Epithelial cell of alveolus of lung (primary cell): Measurements from ENCODE around the gene BGN. TPM values are rescaled to one million over a fixed set of nuclear protein-coding genes. Genes with fewer than 3 reads are reported as not detected.

Source experiments
- total RNA-seq: library from RNA; depleted of rRNA; stranded (reverse); fragments of >200 nt; gene quantifications from 2 replicates; pipeline ENCODE4 v1.2.1, GENCODE V29; 2015

The BGN gene
- total RNA-seq = 37.9 and 67.1 TPM in 2 replicates

DNA sequence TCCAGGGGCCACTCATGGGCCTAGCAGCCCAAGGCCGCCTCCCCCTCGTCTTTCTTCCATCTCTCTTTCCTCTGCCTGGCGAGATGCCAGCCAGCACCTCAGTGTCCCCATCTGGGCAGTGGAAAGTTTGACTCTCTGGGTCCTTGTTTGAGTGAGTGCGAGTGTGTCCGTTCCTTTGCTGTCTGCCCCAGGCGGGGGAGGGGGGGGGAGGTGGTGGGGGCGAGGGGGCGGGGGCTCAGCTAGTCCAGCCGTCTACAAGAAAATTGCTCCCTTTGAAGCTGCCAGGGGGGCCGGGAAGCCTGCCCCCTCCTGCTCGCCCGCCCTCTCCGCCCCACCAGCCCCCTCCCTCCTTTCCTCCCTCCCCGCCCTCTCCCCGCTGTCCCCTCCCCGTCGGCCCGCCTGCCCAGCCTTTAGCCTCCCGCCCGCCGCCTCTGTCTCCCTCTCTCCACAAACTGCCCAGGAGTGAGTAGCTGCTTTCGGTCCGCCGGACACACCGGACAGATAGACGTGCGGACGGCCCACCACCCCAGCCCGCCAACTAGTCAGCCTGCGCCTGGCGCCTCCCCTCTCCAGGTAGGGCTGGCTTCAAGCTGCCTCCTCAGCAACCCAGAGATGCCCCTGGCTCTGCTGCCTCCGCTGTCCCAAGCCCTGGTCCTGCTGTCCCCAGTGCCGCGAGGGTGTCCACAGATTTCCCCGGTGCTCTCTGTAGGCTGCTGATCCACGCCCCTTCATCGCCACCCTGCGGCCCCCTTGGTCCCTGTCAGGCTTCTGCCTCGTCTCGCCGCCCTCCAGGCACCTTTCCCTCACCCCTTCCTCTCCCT, at the start of gene BGN:
TSS of gene BGN (plus strand) at position 440 of the 821 bp plus-strand sequence. CDS start 9,652 bp downstream, outside the sequence.

DNA sequence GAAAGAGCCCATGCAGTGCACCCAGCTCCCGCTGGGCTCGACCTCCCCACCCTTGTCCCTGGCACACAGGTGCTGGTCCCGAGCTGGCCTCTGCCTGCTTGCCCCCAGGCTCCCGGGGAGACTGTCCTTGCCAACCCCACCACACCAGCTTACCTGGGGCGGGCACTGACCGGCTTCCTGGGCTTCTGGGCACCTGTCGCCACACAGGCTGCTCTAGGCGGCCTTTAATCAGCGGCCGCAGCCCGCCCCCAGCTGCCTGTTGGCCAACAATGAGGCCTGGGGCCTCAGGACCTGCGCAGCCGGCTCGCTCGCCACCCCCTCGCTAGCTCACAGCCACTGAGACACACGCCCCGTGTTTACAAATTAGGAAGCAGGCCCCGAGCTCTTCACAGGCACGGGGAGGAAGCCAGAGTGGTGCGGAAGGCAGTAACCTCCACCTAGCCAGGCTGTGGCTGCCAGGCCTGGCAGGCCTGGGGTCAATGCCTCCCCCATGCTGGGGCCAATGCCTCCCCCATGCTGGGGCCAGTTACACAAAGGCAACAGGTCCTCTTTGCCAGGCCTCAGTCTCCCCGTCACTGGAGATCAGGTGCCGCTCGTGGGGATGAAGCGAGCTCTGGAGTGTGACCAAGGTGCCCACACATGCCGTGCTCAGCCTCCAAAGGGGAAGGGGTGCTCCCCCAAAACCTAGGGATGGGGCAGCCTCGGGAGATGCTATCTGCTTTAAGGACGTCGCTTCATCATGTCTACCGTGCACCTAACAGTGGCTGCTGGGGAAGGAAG, 48.7 kb upstream of the BGN start, which contains the start of gene TREX2:
TSS of gene TREX2 (minus strand) at position 201 of the 780 bp plus-strand sequence. CDS start 626 bp downstream, outside the sequence.

GRCh38 chrX:153470411-153471363, 24.1 kb upstream of the BGN start, which contains the start of gene HAUS7:
TSS of gene HAUS7 (minus strand) at chrX:153470576. CDS start at chrX:153470557, 19 bp downstream.

DNA sequence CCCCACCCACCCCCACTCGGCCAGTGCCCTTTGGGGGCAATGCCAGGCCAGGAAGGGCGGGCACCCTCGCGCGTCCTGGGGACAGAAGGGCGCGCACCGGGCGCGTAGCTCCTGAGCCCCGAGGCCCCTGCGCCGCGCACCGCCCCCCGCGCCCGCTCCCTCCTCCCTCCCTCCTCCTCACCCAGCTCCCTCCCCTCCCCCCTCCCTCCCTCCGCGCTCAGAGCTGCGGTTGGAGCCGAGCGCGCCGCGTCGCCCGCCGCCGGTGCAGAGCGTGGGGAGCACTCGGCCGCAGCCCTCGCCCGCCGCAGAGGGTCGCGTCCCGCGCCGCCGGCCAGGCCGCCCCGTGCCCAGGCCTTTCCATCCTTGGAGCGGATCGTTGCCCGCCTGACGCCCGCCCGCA, 22.6 kb downstream of the BGN start, which contains the start of gene ATP2B3:
TSS of gene ATP2B3 (plus strand) at position 220 of the 400 bp plus-strand sequence. CDS start 18,606 bp downstream, outside the sequence.

Other genes starting within 250 kb of the BGN start
- gene PNMA6F, start 173.2 kb upstream of the BGN start, total RNA-seq = not detected in 2 replicates
- gene ZNF275, start 160.8 kb upstream of the BGN start, total RNA-seq = 8.1 and 14.2 TPM in 2 replicates
- gene PNMA6E, start 93.6 kb upstream of the BGN start, total RNA-seq = not detected in 2 replicates
- 0.32 and 0.39 TPM in 2 replicates for gene ZFP92, start 83.5 kb upstream of the BGN start, total RNA-seq
- gene TREX2, start 48.9 kb upstream of the BGN start, total RNA-seq = 0.13 TPM in 1 of 2 replicates, not detected in the other
- 11.8 and 27.9 TPM in 2 replicates for gene HAUS7, start 24.4 kb upstream of the BGN start, total RNA-seq
- not detected in 2 replicates for gene ATP2B3, start 22.7 kb downstream of the BGN start, total RNA-seq
- gene CCNQ, start 104.2 kb downstream of the BGN start, total RNA-seq = 20.4 and 40.1 TPM in 2 replicates
- 0.32 and 0.39 TPM in 2 replicates for gene DUSP9, start 152.2 kb downstream of the BGN start, total RNA-seq
- 2.0 TPM in 1 of 2 replicates, not detected in the other for gene PNCK, start 178.8 kb downstream of the BGN start, total RNA-seq
- 9.1 and 29.3 TPM in 2 replicates for gene SLC6A8, start 192.9 kb downstream of the BGN start, total RNA-seq
- 76.3 and 111 TPM in 2 replicates for gene BCAP31, start 229.4 kb downstream of the BGN start, total RNA-seq
- gene ABCD1, start 229.9 kb downstream of the BGN start, total RNA-seq = 14.0 and 14.5 TPM in 2 replicates